Effector memory CD8-positive, alpha-beta T cell (primary cell): ENCODE data around the gene AP1S1.
"Not testable (repeated sequence)": the region's sequence is repeated elsewhere in the genome, so short reads cannot be mapped to it uniquely, and the experiment has no call there.

Source experiments
- ATAC-seq: fragments of 150-1000 bp; cut with Tn5 transposase; replicated peaks from 2 replicates; pipeline ENCODE4 v1.10.0; 2021; ENCODE audit warnings: mild to moderate bottlenecking, moderate library complexity
- DNase-seq, 3 experiments: peaks; one replicate each; pipeline ENCODE4 v3.0.0; 2021
- H3K27ac Mint-ChIP-seq, 2 donors: one replicate each; pipeline ENCODE4 v1.8.0; 2022; ENCODE audit warnings: mild to moderate bottlenecking in 2 of 2, mixed read lengths in 2 of 2, moderate library complexity in 2 of 2
- H3K27me3 Mint-ChIP-seq, 2 donors: one replicate each; pipeline ENCODE4 v1.8.0; 2022; ENCODE audit warnings: mixed read lengths in 2 of 2
- H3K36me3 Mint-ChIP-seq: one replicate; pipeline ENCODE4 v1.8.0; 2022; ENCODE audit warnings: mild to moderate bottlenecking, moderate library complexity, mixed read lengths; ENCODE audit not compliant: insufficient read depth
- H3K4me1 Mint-ChIP-seq, 2 donors: one replicate each; pipeline ENCODE4 v1.8.0; 2022; ENCODE audit warnings: low read depth in 2 of 2, mixed read lengths in 2 of 2
- H3K4me3 Mint-ChIP-seq, 2 donors: one replicate each; pipeline ENCODE4 v1.8.0; 2022; ENCODE audit warnings: mild to moderate bottlenecking in 2 of 2, mixed read lengths in 2 of 2, moderate library complexity in 2 of 2
- H3K9me3 Mint-ChIP-seq, 2 donors: one replicate each; pipeline ENCODE4 v1.8.0; 2022; ENCODE audit warnings: mixed read lengths in 2 of 2

The AP1S1 gene

DNA sequence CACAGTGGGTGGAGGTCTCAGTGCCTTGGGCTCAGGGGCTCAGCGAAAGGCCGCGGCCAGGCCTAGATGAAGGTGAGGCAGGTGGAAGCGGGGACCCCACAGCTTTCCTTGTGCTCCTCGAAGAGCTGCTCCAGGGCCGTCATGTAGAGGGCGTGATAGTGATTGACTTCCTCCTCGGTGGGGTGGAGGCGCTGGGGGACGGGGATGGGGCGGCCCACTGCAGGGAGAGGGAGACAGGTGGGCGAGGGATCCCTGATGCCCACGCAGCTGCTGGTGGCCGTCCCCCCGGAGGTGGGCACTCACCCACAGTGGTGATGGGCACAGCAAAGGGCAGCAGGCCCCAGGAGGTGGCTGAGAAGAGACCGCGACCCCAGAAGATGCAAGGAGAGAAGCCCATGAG lies 41.6 kb downstream of the AP1S1 start:
- Mint-ChIP-seq H3K27me3 (peaks cover 18 to 26% of the 10 kb centered on the region in 2 donors), H3K36me3 (no peaks in the 10 kb centered on the region), H3K4me3 (no peak overlapping the region), H3K27ac (no peak overlapping the region), H3K9me3 (no peaks in the 10 kb centered on the region), H3K4me1 (peaks cover 5 to 7% of the 10 kb centered on the region in 2 donors)
- ATAC-seq, result no peak
- DNase-seq, result no peak

DNA sequence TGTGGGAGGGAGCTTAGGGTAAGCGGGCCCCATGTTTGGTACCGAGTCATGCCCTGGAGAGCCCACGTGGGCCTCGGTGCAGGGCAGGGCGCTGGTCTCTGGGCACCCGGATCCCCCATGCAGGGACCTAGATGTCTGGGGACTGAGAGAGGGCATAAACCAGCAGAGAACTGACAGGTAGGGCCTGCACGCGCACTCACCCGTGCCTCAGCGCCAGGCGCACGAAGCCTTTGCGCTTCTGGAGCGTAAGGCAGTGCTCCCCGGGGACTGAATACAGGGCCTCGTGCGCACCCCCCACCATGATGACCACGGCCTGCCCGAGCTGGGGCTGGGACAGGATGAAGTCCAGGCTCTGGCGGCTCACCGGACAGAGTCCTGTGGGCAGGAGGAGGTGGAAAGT lies 43.7 kb downstream of the AP1S1 start:
- DNase-seq (no peak), ATAC-seq (no peak)
- Mint-ChIP-seq H3K36me3 (no peaks in the 10 kb centered on the region), H3K4me3 (no peak overlapping the region), H3K27ac (no peak overlapping the region), H3K9me3 (no peaks in the 10 kb centered on the region), H3K27me3 (peaks cover 35 to 47% of the 10 kb centered on the region in 2 donors), H3K4me1 (peaks cover 0 to 4% of the 10 kb centered on the region in 2 donors)

DNA sequence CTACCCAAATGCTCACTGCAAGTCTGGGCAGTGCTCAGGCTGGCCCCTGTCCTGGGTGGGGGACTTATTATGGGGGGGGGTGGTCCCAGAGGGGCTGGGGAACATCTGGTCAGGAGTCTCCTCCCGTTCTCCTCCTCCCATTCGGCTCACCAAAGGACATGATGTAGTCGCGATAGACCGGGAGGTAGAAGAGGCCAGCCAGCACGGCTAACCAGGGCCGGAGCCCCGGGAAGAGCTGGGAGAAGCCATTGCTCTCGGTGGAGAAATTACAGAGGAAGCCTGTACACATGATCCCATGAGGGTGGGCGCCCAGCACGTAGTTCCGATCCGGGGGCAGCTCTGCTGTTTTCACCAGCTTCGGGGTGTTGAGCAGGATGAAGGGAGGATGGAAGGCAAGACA lies 44.2 kb downstream of the AP1S1 start:
- Mint-ChIP-seq H3K36me3 (no peaks in the 10 kb centered on the region), H3K27me3 (peaks cover 37 to 51% of the 10 kb centered on the region in 2 donors)

DNA sequence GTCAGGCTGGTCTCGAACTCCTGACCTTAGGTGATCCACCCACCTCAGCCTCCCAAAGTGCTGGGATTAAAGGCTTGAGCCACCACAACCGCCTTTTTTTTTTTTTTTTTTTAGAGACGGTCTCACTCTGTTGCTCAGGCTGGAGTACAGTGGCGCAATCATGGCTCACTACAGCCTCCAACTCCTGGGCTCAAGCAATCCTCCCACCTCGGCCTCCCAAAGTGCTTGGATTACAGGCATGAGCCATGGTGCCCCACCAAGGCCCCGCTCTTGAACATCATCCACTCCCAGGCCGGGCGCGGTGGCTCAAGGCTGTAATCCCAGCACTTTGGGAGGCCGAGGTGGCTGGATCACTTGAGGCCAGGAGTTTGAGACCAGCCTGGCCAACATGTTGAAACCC lies 45.2 kb downstream of the AP1S1 start:
- not testable (repeated sequence) for ATAC-seq, H3K4me1 Mint-ChIP-seq, H3K9me3 Mint-ChIP-seq, H3K27ac Mint-ChIP-seq, DNase-seq, H3K36me3 Mint-ChIP-seq, H3K4me3 Mint-ChIP-seq
- peaks cover 37 to 51% of the 10 kb centered on the region in 2 donors for H3K27me3 Mint-ChIP-seq

More for the DNA sequence above, 44.2 kb downstream of the AP1S1 start:
- ATAC-seq (no peak), DNase-seq (no peak)
- H3K27ac Mint-ChIP-seq, result no peak overlapping the region
- peaks cover 0 to 4% of the 10 kb centered on the region in 2 donors for H3K4me1 Mint-ChIP-seq
- H3K4me3 Mint-ChIP-seq, result no peak overlapping the region
- H3K9me3 Mint-ChIP-seq, result no peaks in the 10 kb centered on the region

DNA sequence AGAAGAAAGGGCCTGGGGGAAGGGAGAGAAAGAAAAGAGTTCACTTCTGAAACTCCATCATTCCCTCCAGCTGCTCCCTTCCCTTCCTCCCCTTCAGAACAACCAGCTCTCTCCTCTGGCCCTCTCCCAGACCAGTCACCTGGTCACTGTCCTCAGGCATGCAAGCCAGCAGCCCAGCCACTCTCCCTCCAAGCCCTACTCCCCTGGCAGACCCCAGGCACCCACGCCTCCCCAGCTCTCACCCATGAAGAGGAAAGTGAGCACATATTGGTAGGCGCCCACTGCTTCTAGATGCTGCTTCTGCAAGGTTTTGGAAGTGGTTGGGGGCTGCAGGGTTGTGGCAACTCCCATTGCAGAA lies 46.2 kb downstream of the AP1S1 start:
- DNase-seq, result no peak
- Mint-ChIP-seq H3K27me3 (peaks cover 37 to 51% of the 10 kb centered on the region in 2 donors), H3K27ac (no peak overlapping the region), H3K9me3 (no peaks in the 10 kb centered on the region), H3K4me3 (peak overlapping the region in 1 of 2 donors; percentile 56), H3K4me1 (peaks cover 0 to 7% of the 10 kb centered on the region in 2 donors), H3K36me3 (no peaks in the 10 kb centered on the region)
- ATAC-seq, result no peak

DNA sequence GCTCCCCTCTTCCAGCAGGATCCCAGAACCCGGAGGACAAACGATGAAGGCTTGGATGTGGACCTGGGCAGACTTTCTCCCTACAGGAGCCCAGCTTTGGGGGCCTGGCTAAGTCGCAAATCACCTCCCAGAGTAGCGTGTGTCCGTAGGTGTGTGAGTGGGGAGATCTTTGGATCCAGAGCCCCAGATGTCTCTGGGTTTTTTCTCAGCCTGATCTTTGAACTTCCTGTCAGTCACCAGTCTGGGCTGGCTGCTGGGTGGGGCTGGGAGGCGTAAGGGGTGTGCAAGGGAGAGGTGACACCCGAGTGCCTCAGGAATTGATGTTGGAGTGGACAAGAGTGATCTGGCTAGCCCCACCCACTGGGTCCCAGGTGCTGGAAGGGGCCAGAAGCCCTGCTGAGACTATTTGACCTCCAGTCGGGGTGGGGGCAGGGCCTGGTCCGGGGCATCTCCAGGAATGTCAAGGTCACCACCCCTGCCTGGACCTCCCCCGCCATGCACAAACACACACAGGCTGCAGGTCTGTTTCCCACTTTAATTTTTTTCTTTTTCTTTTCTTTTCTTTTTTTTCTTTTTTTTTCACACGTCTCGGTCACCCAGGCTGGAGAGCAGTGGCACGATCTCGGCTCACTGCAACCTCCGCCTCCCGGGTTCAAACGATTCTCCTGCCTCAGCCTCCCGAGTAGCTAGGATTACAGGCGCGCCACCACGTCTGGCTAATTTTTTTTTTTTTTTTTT lies 46.8 kb downstream of the AP1S1 start, which contains the start of gene MOGAT3:
Gene MOGAT3, minus strand, starts transcription at position 175 of the 738 bp plus-strand sequence. CDS start 182 bp downstream, outside the sequence.
- DNase-seq, result no peak
- peaks cover 0 to 7% of the 10 kb centered on the region in 2 donors for H3K4me1 Mint-ChIP-seq
- H3K4me3 Mint-ChIP-seq, result peak within 1 kb of the TSS; percentile 32 to 63
- H3K36me3 Mint-ChIP-seq, result no peaks in the 10 kb centered on the region
- H3K27ac Mint-ChIP-seq, result no peak within 1 kb of the TSS
- peaks cover 34 to 51% of the 10 kb centered on the region in 2 donors for H3K27me3 Mint-ChIP-seq
- ATAC-seq, result no peak
- no peaks in the 10 kb centered on the region for H3K9me3 Mint-ChIP-seq

DNA sequence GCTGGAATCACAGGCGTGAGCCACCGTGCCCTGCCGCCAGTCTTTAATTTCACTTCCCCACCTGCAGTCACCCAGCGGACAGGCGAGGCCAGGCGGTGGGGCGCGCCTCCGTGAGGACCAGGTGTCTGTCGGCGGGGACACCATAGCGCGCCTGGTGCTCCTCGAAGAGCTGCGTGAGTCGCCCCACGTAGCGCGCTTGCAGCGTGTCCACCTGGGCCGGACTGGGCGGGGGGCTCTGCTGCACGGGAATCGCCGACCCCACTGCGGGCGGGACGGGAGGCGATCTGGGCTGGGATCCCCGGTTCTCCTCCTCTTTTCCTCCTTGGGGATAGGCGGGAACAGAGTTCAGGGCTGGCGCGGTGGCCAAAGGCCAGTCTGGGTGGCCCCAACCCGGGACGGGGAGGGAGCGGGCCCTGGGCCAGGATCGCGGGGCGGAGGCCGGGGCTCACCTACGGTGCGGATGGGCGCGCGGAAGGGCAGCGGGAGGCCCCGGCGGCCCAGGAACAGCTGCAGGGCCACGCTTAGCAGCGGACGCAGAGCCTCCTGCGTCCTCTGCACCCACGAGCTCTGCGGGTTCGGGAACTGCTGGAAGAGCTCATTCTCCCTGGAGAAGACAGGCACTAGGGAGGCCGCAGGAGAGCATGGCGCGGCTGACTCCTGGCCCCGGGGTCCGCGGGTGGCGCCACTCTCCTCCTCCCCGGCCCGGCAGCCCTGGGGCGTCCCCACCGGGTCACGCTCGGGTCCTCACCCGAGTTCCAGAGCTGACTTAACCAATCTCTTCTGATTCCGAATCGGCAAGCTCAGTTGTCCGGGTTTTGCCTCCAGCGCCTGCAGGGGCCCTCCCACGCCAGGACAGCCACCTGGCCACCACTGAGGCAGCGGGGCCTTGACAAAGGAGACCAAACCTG lies 47.7 kb downstream of the AP1S1 start:
- H3K36me3 Mint-ChIP-seq, result no peaks in the 10 kb centered on the region
- ATAC-seq, result peak; percentile 41
- H3K9me3 Mint-ChIP-seq, result no peaks in the 10 kb centered on the region
- DNase-seq, result no peak
- H3K4me1 Mint-ChIP-seq, result peaks cover 0 to 10% of the 10 kb centered on the region in 2 donors
- peak overlapping the region; percentile 27 to 63 for H3K4me3 Mint-ChIP-seq
- H3K27me3 Mint-ChIP-seq, result peaks cover 29 to 51% of the 10 kb centered on the region in 2 donors
- no peak overlapping the region for H3K27ac Mint-ChIP-seq

DNA sequence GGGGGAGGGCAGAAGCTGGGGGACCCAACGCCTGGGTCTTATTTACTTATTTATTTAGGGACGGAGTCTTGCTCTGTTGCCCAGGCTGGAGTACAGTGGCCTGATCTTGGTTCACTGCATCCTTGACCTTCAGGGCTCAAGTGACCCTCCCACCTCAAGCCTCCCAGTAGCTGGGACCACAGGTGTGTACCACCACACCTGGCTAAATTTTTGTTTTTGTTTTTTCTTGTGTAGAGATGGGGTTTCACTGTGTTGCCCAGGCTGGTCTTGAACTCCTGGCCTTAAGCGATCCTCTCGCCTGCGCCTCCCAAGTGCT lies 48.3 kb downstream of the AP1S1 start:
- no peak for DNase-seq
- no peak for ATAC-seq
- peaks cover 29 to 51% of the 10 kb centered on the region in 2 donors for H3K27me3 Mint-ChIP-seq
- H3K27ac Mint-ChIP-seq, result no peak overlapping the region
- H3K36me3 Mint-ChIP-seq, result no peaks in the 10 kb centered on the region
- H3K4me3 Mint-ChIP-seq, result peak overlapping the region; percentile 13 to 18
- no peaks in the 10 kb centered on the region for H3K9me3 Mint-ChIP-seq
- peaks cover 0 to 10% of the 10 kb centered on the region in 2 donors for H3K4me1 Mint-ChIP-seq

DNA sequence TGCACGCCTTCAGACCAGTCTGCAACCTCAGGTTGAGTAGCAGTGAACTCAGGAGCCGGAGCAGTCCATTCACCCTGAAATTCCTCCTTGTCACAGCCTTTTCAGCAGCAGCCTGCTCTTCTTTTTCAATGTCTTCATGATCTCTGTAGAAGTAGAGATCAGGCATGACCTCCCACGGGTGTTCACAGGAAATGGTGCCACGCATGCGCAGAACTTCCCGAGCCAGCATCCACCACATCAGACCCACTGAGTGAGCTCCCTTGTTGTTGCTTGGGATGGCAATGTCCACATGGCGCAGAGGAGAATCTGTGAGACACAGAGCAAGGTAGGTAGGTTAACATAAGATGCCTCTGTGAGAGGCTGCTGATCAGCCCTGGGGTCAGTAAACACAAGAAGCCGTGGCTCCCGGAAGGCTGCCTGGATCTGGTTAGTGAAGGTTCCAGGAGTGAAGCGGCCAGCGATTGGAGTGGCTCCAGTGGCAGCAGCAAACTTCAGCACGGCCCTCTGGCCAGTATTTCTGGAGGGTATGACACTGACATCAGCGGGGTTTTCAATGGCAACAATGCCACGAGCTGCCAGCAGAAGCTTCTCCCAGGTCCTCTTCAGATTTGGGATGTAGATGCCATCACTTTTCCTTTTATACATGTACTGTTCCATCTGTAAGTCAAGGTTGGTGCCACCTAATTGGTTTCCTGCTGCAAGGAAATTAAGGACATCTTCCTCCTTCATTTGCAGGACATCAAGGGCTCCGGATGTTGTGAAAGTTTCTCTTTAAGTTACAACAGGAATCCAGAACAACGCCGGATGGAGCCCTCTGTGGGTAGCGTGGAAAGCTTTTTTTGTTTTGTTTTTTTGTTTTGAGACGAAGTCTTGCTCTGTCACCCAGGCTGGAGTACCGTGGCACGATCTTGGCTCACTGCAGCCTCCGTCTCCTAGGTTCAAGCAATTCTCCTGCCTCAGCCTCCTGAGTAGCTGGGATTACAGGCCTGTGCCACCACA lies 49.8 kb downstream of the AP1S1 start:
- ATAC-seq, H3K9me3 Mint-ChIP-seq, H3K4me1 Mint-ChIP-seq, H3K36me3 Mint-ChIP-seq, DNase-seq: not testable (repeated sequence)
- H3K27me3 Mint-ChIP-seq, result peaks cover 29 to 42% of the 10 kb centered on the region in 2 donors
- peak overlapping the region in 1 of 2 donors; percentile 5 for H3K4me3 Mint-ChIP-seq
- H3K27ac Mint-ChIP-seq, result peak overlapping the region in 1 of 2 donors; percentile 15

DNA sequence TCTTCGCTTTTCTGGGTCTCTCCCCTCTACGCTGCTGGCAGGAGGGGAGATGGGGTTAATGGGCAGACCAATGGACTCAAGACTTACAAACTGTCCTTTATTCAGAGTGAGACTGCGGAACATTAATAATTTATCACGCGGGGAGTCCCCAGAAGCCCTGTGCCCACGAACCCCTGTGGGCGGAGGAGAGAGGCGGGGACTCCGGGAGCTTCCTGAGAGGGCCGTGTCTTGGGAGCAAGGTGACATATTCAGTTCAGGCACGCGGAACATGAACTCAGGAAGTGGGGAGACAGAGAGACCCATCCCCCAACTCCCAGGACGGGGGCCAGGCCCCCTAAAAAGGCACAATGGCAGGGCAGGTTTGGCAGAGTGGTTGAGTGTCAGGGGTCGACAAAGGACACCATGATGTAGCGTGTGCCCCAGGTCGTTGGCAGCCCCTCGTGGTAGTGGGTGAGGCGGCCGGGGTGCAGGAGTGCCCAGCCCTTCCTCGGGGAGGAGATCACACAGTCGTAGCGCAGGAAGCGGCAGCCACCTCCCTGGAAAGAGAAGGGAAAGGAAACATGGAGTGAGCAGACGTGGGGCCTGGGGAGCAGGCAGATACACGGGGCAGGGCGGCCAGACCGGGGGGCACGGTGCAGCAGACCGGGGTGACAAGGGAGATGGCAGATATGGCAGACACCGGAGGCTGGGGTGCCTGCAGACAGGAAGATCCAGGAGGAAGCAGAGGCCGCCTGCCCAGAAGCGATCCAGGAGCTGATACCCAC lies 51.8 kb downstream of the AP1S1 start:
- H3K4me3 Mint-ChIP-seq, result no peak overlapping the region
- ATAC-seq (no peak), DNase-seq (no peak)
- H3K4me1 Mint-ChIP-seq, result peaks cover 0 to 5% of the 10 kb centered on the region in 2 donors
- no peak overlapping the region for H3K27ac Mint-ChIP-seq
- H3K27me3 Mint-ChIP-seq, result peaks cover 17 to 23% of the 10 kb centered on the region in 2 donors
- peaks cover 21% of the 10 kb centered on the region for H3K36me3 Mint-ChIP-seq
- no peaks in the 10 kb centered on the region for H3K9me3 Mint-ChIP-seq

DNA sequence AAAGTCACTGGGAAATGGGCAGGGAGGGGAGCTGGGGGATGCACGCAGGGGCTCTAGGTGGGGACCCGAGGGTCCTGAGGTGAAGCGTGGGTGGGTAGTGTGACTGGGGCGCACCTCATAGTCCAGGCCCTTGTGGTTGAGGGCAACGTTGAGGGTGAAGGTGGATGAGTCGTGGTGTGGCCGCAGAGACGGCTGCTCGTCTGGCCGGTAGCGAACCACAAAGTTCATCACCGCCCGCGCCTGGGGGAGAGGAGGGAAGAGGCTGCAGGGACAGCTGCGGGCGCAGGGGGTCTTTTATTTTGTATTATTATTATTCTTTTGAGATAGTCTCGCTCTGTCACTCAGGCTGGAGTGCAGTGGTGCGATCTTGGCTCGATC lies 52.4 kb downstream of the AP1S1 start:
- peaks cover 21% of the 10 kb centered on the region for H3K36me3 Mint-ChIP-seq
- ATAC-seq (no peak), DNase-seq (no peak)
- peaks cover 0 to 5% of the 10 kb centered on the region in 2 donors for H3K4me1 Mint-ChIP-seq
- no peaks in the 10 kb centered on the region for H3K9me3 Mint-ChIP-seq
- no peak overlapping the region for H3K27ac Mint-ChIP-seq
- no peak overlapping the region for H3K4me3 Mint-ChIP-seq
- peaks cover 12 to 18% of the 10 kb centered on the region in 2 donors for H3K27me3 Mint-ChIP-seq

DNA sequence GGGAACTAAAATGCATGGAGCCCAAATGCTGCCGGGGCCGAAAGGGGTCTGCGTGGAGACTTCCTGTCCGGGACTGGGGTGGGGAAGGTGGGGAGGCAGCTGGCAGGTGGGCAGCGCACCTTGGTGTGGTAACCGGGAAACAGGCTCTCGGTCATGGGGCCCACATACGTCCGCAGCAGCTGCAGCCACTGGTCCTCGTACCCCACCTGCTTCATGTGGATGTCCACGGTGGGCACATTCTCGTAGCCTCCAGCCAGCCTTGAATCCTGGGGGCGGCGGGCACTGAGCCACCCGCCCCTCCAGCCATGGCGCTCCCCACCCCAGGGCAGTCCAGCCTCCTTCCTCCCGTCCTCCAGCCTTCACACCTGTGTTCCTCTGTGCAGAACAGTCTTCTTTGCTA lies 53.2 kb downstream of the AP1S1 start:
- Mint-ChIP-seq H3K27me3 (peaks cover 8 to 10% of the 10 kb centered on the region in 2 donors), H3K27ac (no peak overlapping the region), H3K9me3 (no peaks in the 10 kb centered on the region), H3K36me3 (peaks cover 21% of the 10 kb centered on the region), H3K4me3 (no peak overlapping the region), H3K4me1 (peaks cover 0 to 5% of the 10 kb centered on the region in 2 donors)
- DNase-seq (no peak), ATAC-seq (no peak)
